ENCODE data around the gene GPR161.

Gene GPR161

GRCh38 chr1:168172250-168172915, 35.7 kb upstream of the GPR161 start:
- Histone ChIP-seq H3K27ac (no peak overlapping the region; the same call in 1 of the 2 replicates), H3K9ac (ENCODE audit: insufficient read length) (no peak overlapping the region), H3K9me3 (ENCODE audit: low read depth, low read length) (no peaks in the 10 kb centered on the region), H3K36me3 (ENCODE audit: insufficient read depth, low read length) (no peaks in the 10 kb centered on the region), H3K4me3 (no peak overlapping the region)
- TF ChIP-seq EZH2 (IDR thresholded peaks at IDR 0.05) (no peak), POLR2AphosphoS5 (IDR thresholded peaks at IDR 0.05; ENCODE audit: borderline replicate concordance, low read depth, low read length) (no peak), FOXP2 (optimal IDR thresholded peaks at IDR 0.05; ENCODE audit: control extremely low read depth, extremely low read length, insufficient read depth) (no peak)
- DNase-seq (ENCODE audit: low read depth, low spot score) = no peak

- peak; percentile 71 for DNase-seq (ENCODE audit: low read depth, low spot score)
- TF ChIP-seq POLR2AphosphoS5 (IDR thresholded peaks at IDR 0.05; ENCODE audit: borderline replicate concordance, low read depth, low read length) (no peak), EZH2 (IDR thresholded peaks at IDR 0.05) (no peak), FOXP2 (optimal IDR thresholded peaks at IDR 0.05; ENCODE audit: control extremely low read depth, extremely low read length, insufficient read depth) (no peak)
- Histone ChIP-seq H3K4me3 (peak overlapping the region; percentile 11; the same call in 1 of the 2 replicates), H3K9ac (ENCODE audit: insufficient read length) (peak overlapping the region; percentile 24), H3K9me3 (ENCODE audit: low read depth, low read length) (no peaks in the 10 kb centered on the region), H3K27ac (peak overlapping the region; percentile 90), H3K36me3 (ENCODE audit: insufficient read depth, low read length) (no peaks in the 10 kb centered on the region)
Observed at GRCh38 chr1:168170564-168171508, 34.1 kb upstream of the GPR161 start.

- no peaks in the 10 kb centered on the region for H3K9me3 ChIP-seq (ENCODE audit: low read depth, low read length)
- no peak for TF ChIP-seq FOXP2 (optimal IDR thresholded peaks at IDR 0.05; ENCODE audit: control extremely low read depth, extremely low read length, insufficient read depth)
- no peak for TF ChIP-seq EZH2 (IDR thresholded peaks at IDR 0.05)
- TF ChIP-seq POLR2AphosphoS5 (IDR thresholded peaks at IDR 0.05; ENCODE audit: borderline replicate concordance, low read depth, low read length) = no peak
- no peaks in the 10 kb centered on the region for H3K36me3 ChIP-seq (ENCODE audit: insufficient read depth, low read length)
- no peak overlapping the region for H3K9ac ChIP-seq (ENCODE audit: insufficient read length)
- H3K4me3 ChIP-seq = no peak overlapping the region
- DNase-seq (ENCODE audit: low read depth, low spot score) = no peak
- H3K27ac ChIP-seq = no peak overlapping the region
Observed at GRCh38 chr1:168167806-168168205, 31.1 kb upstream of the GPR161 start.

- peaks cover 3% of the 10 kb centered on the region; the same call in 1 of the 2 replicates for H3K9me3 ChIP-seq (ENCODE audit: low read depth, low read length)
- H3K4me3 ChIP-seq = no peak overlapping the region
- H3K9ac ChIP-seq (ENCODE audit: insufficient read length) = no peak overlapping the region
- H3K27ac ChIP-seq = no peak overlapping the region
- TF ChIP-seq EZH2 (IDR thresholded peaks at IDR 0.05) (no peak), FOXP2 (optimal IDR thresholded peaks at IDR 0.05; ENCODE audit: control extremely low read depth, extremely low read length, insufficient read depth) (no peak), POLR2AphosphoS5 (IDR thresholded peaks at IDR 0.05; ENCODE audit: borderline replicate concordance, low read depth, low read length) (no peak)
- no peaks in the 10 kb centered on the region for H3K36me3 ChIP-seq (ENCODE audit: insufficient read depth, low read length)
- no peak for DNase-seq (ENCODE audit: low read depth, low spot score)
Observed at GRCh38 chr1:168164771-168165170, 28.0 kb upstream of the GPR161 start.

- H3K27ac ChIP-seq = no peak overlapping the region
- H3K4me3 ChIP-seq = no peak overlapping the region
- TF ChIP-seq POLR2AphosphoS5 (IDR thresholded peaks at IDR 0.05; ENCODE audit: borderline replicate concordance, low read depth, low read length) = no peak
- no peak for TF ChIP-seq EZH2 (IDR thresholded peaks at IDR 0.05)
- TF ChIP-seq FOXP2 (optimal IDR thresholded peaks at IDR 0.05; ENCODE audit: control extremely low read depth, extremely low read length, insufficient read depth) = no peak
- no peaks in the 10 kb centered on the region for H3K36me3 ChIP-seq (ENCODE audit: insufficient read depth, low read length)
- no peak overlapping the region for H3K9ac ChIP-seq (ENCODE audit: insufficient read length)
- peaks cover 7% of the 10 kb centered on the region; the same call in 1 of the 2 replicates for H3K9me3 ChIP-seq (ENCODE audit: low read depth, low read length)
- no peak for DNase-seq (ENCODE audit: low read depth, low spot score)
Observed at GRCh38 chr1:168163670-168164069, 26.9 kb upstream of the GPR161 start.

- DNase-seq (ENCODE audit: low read depth, low spot score) = peak; percentile 89
- H3K27ac ChIP-seq = no peak overlapping the region
- peak overlapping the region; percentile 28 for H3K4me3 ChIP-seq
- H3K9ac ChIP-seq (ENCODE audit: insufficient read length) = no peak overlapping the region
- no peaks in the 10 kb centered on the region for H3K36me3 ChIP-seq (ENCODE audit: insufficient read depth, low read length)
- H3K9me3 ChIP-seq (ENCODE audit: low read depth, low read length) = peaks cover 12% of the 10 kb centered on the region; the same call in 1 of the 2 replicates
- TF ChIP-seq EZH2 (IDR thresholded peaks at IDR 0.05) = no peak
- TF ChIP-seq POLR2AphosphoS5 (IDR thresholded peaks at IDR 0.05; ENCODE audit: borderline replicate concordance, low read depth, low read length) = peak; percentile 33; the same call in 1 of the 2 replicates
Observed at GRCh38 chr1:168161459-168161858, 24.7 kb upstream of the GPR161 start.

GRCh38 chr1:168159979-168160378, 23.2 kb upstream of the GPR161 start:
- no peak overlapping the region for H3K9ac ChIP-seq (ENCODE audit: insufficient read length)
- no peak overlapping the region for H3K27ac ChIP-seq
- no peak overlapping the region for H3K4me3 ChIP-seq
- DNase-seq (ENCODE audit: low read depth, low spot score) = no peak
- TF ChIP-seq EZH2 (IDR thresholded peaks at IDR 0.05) = no peak
- TF ChIP-seq FOXP2 (optimal IDR thresholded peaks at IDR 0.05; ENCODE audit: control extremely low read depth, extremely low read length, insufficient read depth) = no peak
- no peak for TF ChIP-seq POLR2AphosphoS5 (IDR thresholded peaks at IDR 0.05; ENCODE audit: borderline replicate concordance, low read depth, low read length)
- H3K9me3 ChIP-seq (ENCODE audit: low read depth, low read length) = peaks cover 12% of the 10 kb centered on the region; the same call in 1 of the 2 replicates
- no peaks in the 10 kb centered on the region for H3K36me3 ChIP-seq (ENCODE audit: insufficient read depth, low read length)

GRCh38 chr1:168159251-168159650, 22.5 kb upstream of the GPR161 start:
- DNase-seq (ENCODE audit: low read depth, low spot score) = no peak
- Histone ChIP-seq H3K36me3 (ENCODE audit: insufficient read depth, low read length) (no peaks in the 10 kb centered on the region), H3K27ac (no peak overlapping the region), H3K9ac (ENCODE audit: insufficient read length) (no peak overlapping the region), H3K4me3 (no peak overlapping the region), H3K9me3 (ENCODE audit: low read depth, low read length) (peaks cover 12% of the 10 kb centered on the region; the same call in 1 of the 2 replicates)
- TF ChIP-seq EZH2 (IDR thresholded peaks at IDR 0.05) (no peak), POLR2AphosphoS5 (IDR thresholded peaks at IDR 0.05; ENCODE audit: borderline replicate concordance, low read depth, low read length) (no peak), FOXP2 (optimal IDR thresholded peaks at IDR 0.05; ENCODE audit: control extremely low read depth, extremely low read length, insufficient read depth) (no peak)

All from SK-N-MC (cell line).